GM19463 (cell line): Measurements from ENCODE around the gene CACNB2.
A peak's percentile ranks its signal among the peaks of the same experiment; 100 is the strongest.

Experiments
- ATAC-seq: cut with Tn5 transposase; IDR thresholded peaks from one replicate; pipeline ENCODE4 v1.9.1; 2021; ENCODE audit warnings: mild to moderate bottlenecking, moderate library complexity; ENCODE audit not compliant: unreplicated experiment

The CACNB2 gene

GRCh38 chr10:18278181-18278580, 138.0 kb downstream of the CACNB2 start:
- no peak for ATAC-seq

GRCh38 chr10:18279173-18279572, 138.9 kb downstream of the CACNB2 start:
- ATAC-seq, result no peak

GRCh38 chr10:18282094-18282493, 141.9 kb downstream of the CACNB2 start:
- no peak for ATAC-seq

GRCh38 chr10:18290651-18291313, 150.6 kb downstream of the CACNB2 start:
- ATAC-seq, result no peak

- ATAC-seq, result peak; percentile 54
Observed at GRCh38 chr10:18293536-18294510, 153.6 kb downstream of the CACNB2 start.

- ATAC-seq, result no peak
Observed at GRCh38 chr10:18294633-18295032, 154.4 kb downstream of the CACNB2 start.

- ATAC-seq, result no peak
Observed at GRCh38 chr10:18297659-18298058, 157.4 kb downstream of the CACNB2 start.

GRCh38 chr10:18298256-18298655, 158.0 kb downstream of the CACNB2 start:
- ATAC-seq, result no peak

GRCh38 chr10:18303851-18304801, 163.9 kb downstream of the CACNB2 start:
- no peak for ATAC-seq

GRCh38 chr10:18306031-18306430, 165.8 kb downstream of the CACNB2 start:
- ATAC-seq, result no peak

GRCh38 chr10:18308600-18308999, 168.4 kb downstream of the CACNB2 start:
- no peak for ATAC-seq

- ATAC-seq, result no peak
Observed at GRCh38 chr10:18310761-18311160, 170.5 kb downstream of the CACNB2 start.

- ATAC-seq, result peak; percentile 92
Observed at GRCh38 chr10:18312374-18313139, 172.3 kb downstream of the CACNB2 start.

GRCh38 chr10:18313140-18313530, 172.9 kb downstream of the CACNB2 start:
- ATAC-seq, result no peak

- no peak for ATAC-seq
Observed at GRCh38 chr10:18313626-18314025, 173.4 kb downstream of the CACNB2 start.

- ATAC-seq, result no peak
Observed at GRCh38 chr10:18319628-18320027, 179.4 kb downstream of the CACNB2 start.

GRCh38 chr10:18321371-18321770, 181.1 kb downstream of the CACNB2 start:
- no peak for ATAC-seq

GRCh38 chr10:18323916-18324315, 183.7 kb downstream of the CACNB2 start:
- no peak for ATAC-seq

- ATAC-seq, result no peak
Observed at GRCh38 chr10:18325410-18325809, 185.2 kb downstream of the CACNB2 start.

- ATAC-seq, result no peak
Observed at GRCh38 chr10:18325889-18326531, 185.8 kb downstream of the CACNB2 start.
